ENCODE measurements around the gene SLX4IP.

GRCh38 chr20:10411673-10412072 lies 23.4 kb upstream of the SLX4IP start:
- TF ChIP-seq CTCF (IDR thresholded peaks at IDR 0.05) (no peak), POLR2A (IDR thresholded peaks at IDR 0.05) (no peak)
